Measurements from ENCODE around the gene BPIFA2. TPM values are rescaled to one million over a fixed set of nuclear protein-coding genes. Genes with fewer than 3 reads are reported as not detected.

Gene BPIFA2
- total and polyA plus RNA-seq, 2 of the 4 experiments (the other 2 are of a cell fraction) = not detected

DNA sequence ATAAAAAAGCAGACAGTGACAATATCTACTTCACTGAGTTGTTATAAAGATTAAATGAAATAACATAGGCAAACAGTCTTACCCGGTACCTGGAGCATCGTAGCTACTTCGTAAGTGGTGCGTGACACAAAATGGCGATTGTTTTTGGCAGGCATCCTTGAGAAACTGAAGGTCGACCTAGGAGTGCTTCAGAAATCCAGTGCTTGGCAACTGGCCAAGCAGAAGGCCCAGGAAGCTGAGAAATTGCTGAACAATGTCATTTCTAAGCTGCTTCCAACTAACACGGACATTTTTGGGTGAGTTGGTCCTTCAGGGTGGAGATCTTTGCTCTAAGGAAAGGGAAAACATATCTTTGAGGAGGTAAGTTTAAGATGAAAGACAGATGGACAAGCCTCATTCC lies 4.8 kb downstream of the BPIFA2 start:
- no peak overlapping the region for H4K91ac ChIP-seq (ENCODE audit: insufficient read depth, low read depth, low read length)
- H3K9me3 ChIP-seq (ENCODE audit: control insufficient read depth, insufficient read depth, low read length) = no peaks in the 10 kb centered on the region
- DNase-seq (no peak), ATAC-seq (ENCODE audit: low read depth) (no peak)
- ChIA-PET POLR2A (ENCODE audit: unreplicated experiment) (no interaction called here), CTCF (no interaction called here)
- H3K36me3 ChIP-seq (ENCODE audit: control insufficient read depth, insufficient read depth, low read length) = no peaks in the 10 kb centered on the region
- no peak overlapping the region for H3K18ac ChIP-seq (ENCODE audit: low read depth, low read length)
- no peak overlapping the region for H3K4me2 ChIP-seq (ENCODE audit: low read depth, low read length)
- H3K9ac ChIP-seq (ENCODE audit: low read depth, low read length) = no peak overlapping the region
- H3K27me3 ChIP-seq (ENCODE audit: control insufficient read depth, insufficient read depth, low read length) = no peaks in the 10 kb centered on the region; the same call in 1 of the 2 replicates
- no peak for TF ChIP-seq CHD1 (IDR thresholded peaks at IDR 0.05; ENCODE audit: low read depth, low read length)
- no peak for TF ChIP-seq POLR2A (IDR thresholded peaks at IDR 0.05; ENCODE audit: low read depth, low read length)
- TF ChIP-seq SMC3 (IDR thresholded peaks at IDR 0.05; ENCODE audit: low read depth, low read length) = no peak
- TF ChIP-seq RCOR1 (IDR thresholded peaks at IDR 0.05; ENCODE audit: insufficient replicate concordance, low read length) = no peak
- TF ChIP-seq MXI1 (IDR thresholded peaks at IDR 0.05; ENCODE audit: borderline replicate concordance, low read depth, low read length) = no peak
- TF ChIP-seq MAFK (IDR thresholded peaks at IDR 0.05; ENCODE audit: low read depth, low read length) = no peak
- no peak for TF ChIP-seq NFE2L2 (IDR thresholded peaks at IDR 0.05; ENCODE audit: low read depth, low read length)
- TF ChIP-seq RAD21 (IDR thresholded peaks at IDR 0.05; ENCODE audit: low read length) = no peak
- TF ChIP-seq, protein P1, sequence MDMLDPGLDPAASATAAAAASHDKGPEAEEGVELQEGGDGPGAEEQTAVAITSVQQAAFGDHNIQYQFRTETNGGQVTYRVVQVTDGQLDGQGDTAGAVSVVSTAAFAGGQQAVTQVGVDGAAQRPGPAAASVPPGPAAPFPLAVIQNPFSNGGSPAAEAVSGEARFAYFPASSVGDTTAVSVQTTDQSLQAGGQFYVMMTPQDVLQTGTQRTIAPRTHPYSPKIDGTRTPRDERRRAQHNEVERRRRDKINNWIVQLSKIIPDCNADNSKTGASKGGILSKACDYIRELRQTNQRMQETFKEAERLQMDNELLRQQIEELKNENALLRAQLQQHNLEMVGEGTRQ (IDR thresholded peaks at IDR 0.05; ENCODE audit: low read depth, low read length) = no peak
- TF ChIP-seq RFX5 (IDR thresholded peaks at IDR 0.05; ENCODE audit: low read depth, low read length) = no peak
- no peak overlapping the region for H3K56ac ChIP-seq (ENCODE audit: extremely low read depth, insufficient read depth, low read length)
- no peak overlapping the region for H3K23ac ChIP-seq (ENCODE audit: low read depth, low read length)
- H3K4me3 ChIP-seq (ENCODE audit: insufficient read depth, low read depth, low read length) = no peak overlapping the region
- H3K14ac ChIP-seq (replicated peaks; ENCODE audit: low read depth, low read length) = no peak overlapping the region
- H3K9me1 ChIP-seq (ENCODE audit: insufficient read depth, low read length) = no peaks in the 10 kb centered on the region
- no peak overlapping the region for H4K5ac ChIP-seq (ENCODE audit: low read depth, low read length)
- H2AFZ ChIP-seq (replicated peaks; ENCODE audit: low read length, poor library complexity) = no peak overlapping the region
- no peak overlapping the region for H2BK15ac ChIP-seq (ENCODE audit: low read depth, low read length)
- no peak overlapping the region for H3K4ac ChIP-seq (ENCODE audit: low read depth, low read length)
- no peaks in the 10 kb centered on the region for H3K79me1 ChIP-seq (ENCODE audit: low read depth in 1 of 2, low read length in 2 of 2)
- BruUV-seq (replicated peaks) = no TSS peak
- 29% methylated on average over 6 of the region's 7 CpGs; no CpG with 5 or more reads in 1 of the 2 experiments for WGBS, 2 experiments (ENCODE audit: extremely low coverage in 2 of 2, insufficient read length in 1 of 2)
- no peaks in the 10 kb centered on the region for H4K20me1 ChIP-seq (ENCODE audit: insufficient read depth, low read length)
- H4K8ac ChIP-seq (ENCODE audit: low read depth in 2 of 2, low read length in 2 of 2) = no peak overlapping the region
- in situ Hi-C loops (cut with MboI; ENCODE audit: low sequenced_read_pairs) = no loop called here
- no peak overlapping the region for H2BK20ac ChIP-seq (ENCODE audit: low read depth, low read length)
- no peak overlapping the region for H2AK5ac ChIP-seq (ENCODE audit: low read depth, low read length)
- no peak overlapping the region for H2BK120ac ChIP-seq (ENCODE audit: low read depth, low read length)
- dilution Hi-C loops (cut with HindIII; ENCODE audit: low sequenced_read_pairs, unreplicated experiment) = no loop called here
- H2AK9ac ChIP-seq (replicated peaks; ENCODE audit: low read depth, low read length, poor library complexity) = no peak overlapping the region
- no peaks in the 10 kb centered on the region for H3K4me1 ChIP-seq (ENCODE audit: control insufficient read depth, insufficient read depth, low read length)
- no peak overlapping the region for H3K27ac ChIP-seq (ENCODE audit: insufficient read depth, low read length)
- intact Hi-C loops (cut with micrococcal nuclease) = no loop called here
- H2BK5ac ChIP-seq (ENCODE audit: low read depth, low read length, poor library complexity, severe bottlenecking) = no peak overlapping the region

Measured in IMR-90 (cell line).